ENCODE results near the gene DHX8.

DNA sequence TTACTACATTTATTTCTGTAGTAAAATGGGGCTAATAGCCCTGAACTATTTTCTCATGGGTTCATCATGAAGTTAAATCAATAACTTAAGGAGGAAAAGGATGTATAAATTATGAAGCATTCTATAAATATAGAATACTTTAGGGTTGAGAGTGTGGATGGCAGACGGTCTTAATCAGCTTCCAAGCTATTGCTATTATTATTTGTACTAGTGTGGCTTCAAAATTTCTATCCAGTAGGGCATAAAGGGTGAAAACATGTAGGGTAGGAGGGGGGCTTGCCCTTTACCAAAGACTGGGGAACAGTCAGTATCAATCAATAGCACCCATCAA, 26.4 kb upstream of the DHX8 start:
- TF ChIP-seq, protein P1, sequence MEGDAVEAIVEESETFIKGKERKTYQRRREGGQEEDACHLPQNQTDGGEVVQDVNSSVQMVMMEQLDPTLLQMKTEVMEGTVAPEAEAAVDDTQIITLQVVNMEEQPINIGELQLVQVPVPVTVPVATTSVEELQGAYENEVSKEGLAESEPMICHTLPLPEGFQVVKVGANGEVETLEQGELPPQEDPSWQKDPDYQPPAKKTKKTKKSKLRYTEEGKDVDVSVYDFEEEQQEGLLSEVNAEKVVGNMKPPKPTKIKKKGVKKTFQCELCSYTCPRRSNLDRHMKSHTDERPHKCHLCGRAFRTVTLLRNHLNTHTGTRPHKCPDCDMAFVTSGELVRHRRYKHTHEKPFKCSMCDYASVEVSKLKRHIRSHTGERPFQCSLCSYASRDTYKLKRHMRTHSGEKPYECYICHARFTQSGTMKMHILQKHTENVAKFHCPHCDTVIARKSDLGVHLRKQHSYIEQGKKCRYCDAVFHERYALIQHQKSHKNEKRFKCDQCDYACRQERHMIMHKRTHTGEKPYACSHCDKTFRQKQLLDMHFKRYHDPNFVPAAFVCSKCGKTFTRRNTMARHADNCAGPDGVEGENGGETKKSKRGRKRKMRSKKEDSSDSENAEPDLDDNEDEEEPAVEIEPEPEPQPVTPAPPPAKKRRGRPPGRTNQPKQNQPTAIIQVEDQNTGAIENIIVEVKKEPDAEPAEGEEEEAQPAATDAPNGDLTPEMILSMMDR (conservative IDR thresholded peaks at IDR 0.05; ENCODE audit: low read depth, low read length) = no peak
- no peak for TF ChIP-seq MXI1 (IDR thresholded peaks at IDR 0.05; ENCODE audit: borderline replicate concordance, low read depth, low read length)
- no peak for TF ChIP-seq RAD21 (IDR thresholded peaks at IDR 0.05; ENCODE audit: low read length)
- no peak for TF ChIP-seq POLR2A (IDR thresholded peaks at IDR 0.05; ENCODE audit: low read depth, low read length)
- no peak for TF ChIP-seq SMC3 (IDR thresholded peaks at IDR 0.05; ENCODE audit: low read depth, low read length)
- no peak for TF ChIP-seq CHD1 (IDR thresholded peaks at IDR 0.05; ENCODE audit: low read depth, low read length)
- TF ChIP-seq, protein P2, sequence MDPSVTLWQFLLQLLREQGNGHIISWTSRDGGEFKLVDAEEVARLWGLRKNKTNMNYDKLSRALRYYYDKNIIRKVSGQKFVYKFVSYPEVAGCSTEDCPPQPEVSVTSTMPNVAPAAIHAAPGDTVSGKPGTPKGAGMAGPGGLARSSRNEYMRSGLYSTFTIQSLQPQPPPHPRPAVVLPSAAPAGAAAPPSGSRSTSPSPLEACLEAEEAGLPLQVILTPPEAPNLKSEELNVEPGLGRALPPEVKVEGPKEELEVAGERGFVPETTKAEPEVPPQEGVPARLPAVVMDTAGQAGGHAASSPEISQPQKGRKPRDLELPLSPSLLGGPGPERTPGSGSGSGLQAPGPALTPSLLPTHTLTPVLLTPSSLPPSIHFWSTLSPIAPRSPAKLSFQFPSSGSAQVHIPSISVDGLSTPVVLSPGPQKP (IDR thresholded peaks at IDR 0.05; ENCODE audit: borderline replicate concordance, low read depth, low read length) = no peak
- TF ChIP-seq NFE2L2 (IDR thresholded peaks at IDR 0.05; ENCODE audit: low read depth, low read length) = no peak
- no peak for TF ChIP-seq MAZ (IDR thresholded peaks at IDR 0.05; ENCODE audit: borderline replicate concordance, low read depth, low read length)
- TF ChIP-seq MAFK (IDR thresholded peaks at IDR 0.05; ENCODE audit: low read depth, low read length) = no peak
- TF ChIP-seq, protein P3, sequence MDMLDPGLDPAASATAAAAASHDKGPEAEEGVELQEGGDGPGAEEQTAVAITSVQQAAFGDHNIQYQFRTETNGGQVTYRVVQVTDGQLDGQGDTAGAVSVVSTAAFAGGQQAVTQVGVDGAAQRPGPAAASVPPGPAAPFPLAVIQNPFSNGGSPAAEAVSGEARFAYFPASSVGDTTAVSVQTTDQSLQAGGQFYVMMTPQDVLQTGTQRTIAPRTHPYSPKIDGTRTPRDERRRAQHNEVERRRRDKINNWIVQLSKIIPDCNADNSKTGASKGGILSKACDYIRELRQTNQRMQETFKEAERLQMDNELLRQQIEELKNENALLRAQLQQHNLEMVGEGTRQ (IDR thresholded peaks at IDR 0.05; ENCODE audit: low read depth, low read length) = no peak
